Measurements from ENCODE around the gene LRFN4.
"Not testable (repeated sequence)": the region's sequence is repeated elsewhere in the genome, so short reads cannot be mapped to it uniquely, and the experiment has no call there.

DNA sequence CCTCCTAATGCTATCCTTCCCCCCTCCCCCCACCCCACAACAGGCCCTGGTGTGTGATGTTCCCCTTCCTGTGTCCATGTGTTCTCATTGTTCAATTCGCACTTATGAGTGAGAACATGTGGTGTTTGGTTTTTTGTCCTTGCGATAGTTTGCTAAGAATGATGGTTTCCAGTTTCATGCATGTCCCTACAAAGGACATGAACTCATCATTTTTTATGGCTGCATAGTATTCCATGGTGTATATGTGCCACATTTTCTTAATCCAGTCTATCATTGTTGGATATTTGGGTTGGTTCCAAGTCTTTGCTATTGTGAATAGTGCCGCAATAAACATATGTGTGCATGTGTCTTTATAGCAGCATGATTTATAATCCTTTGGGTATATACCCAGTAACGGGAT lies 32.3 kb upstream of the LRFN4 start:
- TF ChIP-seq, protein P1, sequence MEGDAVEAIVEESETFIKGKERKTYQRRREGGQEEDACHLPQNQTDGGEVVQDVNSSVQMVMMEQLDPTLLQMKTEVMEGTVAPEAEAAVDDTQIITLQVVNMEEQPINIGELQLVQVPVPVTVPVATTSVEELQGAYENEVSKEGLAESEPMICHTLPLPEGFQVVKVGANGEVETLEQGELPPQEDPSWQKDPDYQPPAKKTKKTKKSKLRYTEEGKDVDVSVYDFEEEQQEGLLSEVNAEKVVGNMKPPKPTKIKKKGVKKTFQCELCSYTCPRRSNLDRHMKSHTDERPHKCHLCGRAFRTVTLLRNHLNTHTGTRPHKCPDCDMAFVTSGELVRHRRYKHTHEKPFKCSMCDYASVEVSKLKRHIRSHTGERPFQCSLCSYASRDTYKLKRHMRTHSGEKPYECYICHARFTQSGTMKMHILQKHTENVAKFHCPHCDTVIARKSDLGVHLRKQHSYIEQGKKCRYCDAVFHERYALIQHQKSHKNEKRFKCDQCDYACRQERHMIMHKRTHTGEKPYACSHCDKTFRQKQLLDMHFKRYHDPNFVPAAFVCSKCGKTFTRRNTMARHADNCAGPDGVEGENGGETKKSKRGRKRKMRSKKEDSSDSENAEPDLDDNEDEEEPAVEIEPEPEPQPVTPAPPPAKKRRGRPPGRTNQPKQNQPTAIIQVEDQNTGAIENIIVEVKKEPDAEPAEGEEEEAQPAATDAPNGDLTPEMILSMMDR (IDR thresholded peaks at IDR 0.05): not testable (repeated sequence)
- TF ChIP-seq EP300, POLR2AphosphoS5, POLR2A (IDR thresholded peaks at IDR 0.05): not testable (repeated sequence)

Data from upper lobe of left lung (tissue), 4 donors.